HK-2 (cell line): ENCODE results near the gene MAGEA2B.
"Not testable (repeated sequence)": the region's sequence is repeated elsewhere in the genome, so short reads cannot be mapped to it uniquely, and the experiment has no call there.

Experiments
- DNase-seq: peaks from one replicate; pipeline ENCODE4 v3.0.0-alpha.2; 2018; ENCODE audit not compliant: unreplicated experiment

Gene MAGEA2B

GRCh38 chrX:152713815-152714787 lies at the start of gene MAGEA2B:
Gene MAGEA2B (plus strand): TSS chrX:152714628. CDS start chrX:152717107, 2,479 bp downstream.
- DNase-seq = not testable (repeated sequence)

GRCh38 chrX:152674135-152674534 lies 40.3 kb upstream of the MAGEA2B start:
- DNase-seq = no peak

- DNase-seq = not testable (repeated sequence)
These were observed 39.8 kb upstream of the MAGEA2B start for GRCh38 chrX:152674652-152675051.

GRCh38 chrX:152681012-152681411 lies 33.4 kb upstream of the MAGEA2B start:
- not testable (repeated sequence) for DNase-seq

- DNase-seq = not testable (repeated sequence)
These were observed 16.2 kb upstream of the MAGEA2B start, which contains the start of gene MAGEA3 for GRCh38 chrX:152697952-152698931. Gene MAGEA3 (plus strand): TSS chrX:152698794. CDS start chrX:152700833, 2,039 bp downstream.

- DNase-seq = not testable (repeated sequence)
These were observed 14.0 kb upstream of the MAGEA2B start for GRCh38 chrX:152700390-152700789.

- DNase-seq = not testable (repeated sequence)
These were observed 7.9 kb upstream of the MAGEA2B start for GRCh38 chrX:152706500-152706899.

- not testable (repeated sequence) for DNase-seq
These were observed 5.3 kb upstream of the MAGEA2B start, which contains the start of gene CSAG2 for GRCh38 chrX:152709173-152709572. Gene CSAG2 (minus strand): TSS chrX:152709273. CDS start chrX:152709112, 161 bp downstream.

- DNase-seq = not testable (repeated sequence)
These were observed 1.2 kb upstream of the MAGEA2B start for GRCh38 chrX:152713195-152713594.

- no peak for DNase-seq
These were observed 11.0 kb downstream of the MAGEA2B start for GRCh38 chrX:152725409-152725808.

- DNase-seq = no peak
These were observed 19.0 kb downstream of the MAGEA2B start, which contains the start of the genes CSAG1 and MAGEA12 for GRCh38 chrX:152733261-152733975. Gene CSAG1 (minus strand): TSS chrX:152733721. CDS start chrX:152732460, 1,261 bp downstream. Gene MAGEA12 (plus strand): TSS chrX:152733757. CDS start chrX:152736162, 2,405 bp downstream.

- not testable (repeated sequence) for DNase-seq
These were observed 19.9 kb downstream of the MAGEA2B start for GRCh38 chrX:152734143-152734858.

- DNase-seq = no peak
These were observed 20.7 kb downstream of the MAGEA2B start for GRCh38 chrX:152735101-152735500.

GRCh38 chrX:152735860-152736511 lies 21.6 kb downstream of the MAGEA2B start:
- no peak for DNase-seq

- DNase-seq = not testable (repeated sequence)
These were observed 22.1 kb downstream of the MAGEA2B start for GRCh38 chrX:152736528-152736927.

GRCh38 chrX:152738560-152738959 lies 24.1 kb downstream of the MAGEA2B start:
- DNase-seq = no peak

GRCh38 chrX:152753686-152754650 lies 39.5 kb downstream of the MAGEA2B start, which contains the start of gene MAGEA2:
Gene MAGEA2 (minus strand): TSS chrX:152753842. CDS start chrX:152751363, 2,479 bp downstream.
- not testable (repeated sequence) for DNase-seq

- not testable (repeated sequence) for DNase-seq
These were observed 40.4 kb downstream of the MAGEA2B start for GRCh38 chrX:152754871-152755270.
